CD8-positive, alpha-beta memory T cell (primary cell): ENCODE measurements around the gene TCHP. TPM values are rescaled to one million over a fixed set of nuclear protein-coding genes. Genes with fewer than 3 reads are reported as not detected.
"Not testable (repeated sequence)": the region's sequence is repeated elsewhere in the genome, so short reads cannot be mapped to it uniquely, and the experiment has no call there.

ENCODE experiments used
- CTCF ChIA-PET: fragments of 350-600 bp; sonication (Branson Sonifier 250); formaldehyde crosslinking; loops from one replicate; lab custom pipeline; 2021; ENCODE audit warnings: antibody characterized with exemption; lab: Charles Lee
- POLR2A ChIA-PET: fragments of 350-600 bp; sonication (Branson Sonifier 250); formaldehyde crosslinking; loops from one replicate; lab custom pipeline; 2021; ENCODE audit warnings: antibody characterized with exemption; lab: Charles Lee
- DNase-seq, 5 donors: peaks; one replicate each; pipeline versions ENCODE4 v3.0.0 to v3.0.0-alpha.2; 2020 to 2022; ENCODE audit warnings: mixed read lengths in 1 of 5
- H3K27ac ChIP-seq: one replicate; pipeline ENCODE4 v1.7.0; 2013; ENCODE audit warnings: low read depth, mild to moderate bottlenecking, low read length, moderate library complexity
- H3K27me3 ChIP-seq: 2 replicates; pipeline ENCODE4 v1.7.0; 2013; ENCODE audit warnings: low read length, mild to moderate bottlenecking; ENCODE audit not compliant: insufficient read depth, poor library complexity, severe bottlenecking
- H3K36me3 ChIP-seq: 2 replicates; pipeline ENCODE4 v1.7.0; 2013; ENCODE audit warnings: mild to moderate bottlenecking, low read length, moderate library complexity; ENCODE audit not compliant: insufficient read depth
- H3K4me1 ChIP-seq: 2 replicates; pipeline ENCODE4 v1.7.0; 2013; ENCODE audit warnings: mild to moderate bottlenecking, low read length, moderate library complexity; ENCODE audit not compliant: insufficient read depth
- H3K4me3 ChIP-seq: 2 replicates; pipeline ENCODE4 v1.7.0; 2013; ENCODE audit warnings: mild to moderate bottlenecking, low read length
- H3K9me3 ChIP-seq: 2 replicates; pipeline ENCODE4 v1.7.0; 2013; ENCODE audit warnings: mild to moderate bottlenecking, low read length
- H3K27ac Mint-ChIP-seq, 8 donors: one replicate each; pipeline ENCODE4 v1.8.0; 2020 to 2021; ENCODE audit warnings: mixed read lengths in 8 of 8, mild to moderate bottlenecking in 6 of 8, inconsistent platforms in 3 of 8, moderate library complexity in 3 of 8
- H3K27me3 Mint-ChIP-seq, 2 donors: one replicate each; pipeline ENCODE4 v1.8.0; 2020 to 2021; ENCODE audit warnings: mixed read lengths in 2 of 2, mild to moderate bottlenecking in 1 of 2, moderate library complexity in 1 of 2
- H3K36me3 Mint-ChIP-seq, 3 donors: one replicate each; pipeline ENCODE4 v1.8.0; 2020 to 2021; ENCODE audit warnings: mixed read lengths in 3 of 3, inconsistent platforms in 1 of 3, mild to moderate bottlenecking in 1 of 3
- H3K4me1 Mint-ChIP-seq, 3 donors: one replicate each; pipeline ENCODE4 v1.8.0; 2020 to 2021; ENCODE audit warnings: mixed read lengths in 3 of 3, inconsistent platforms in 1 of 3, mild to moderate bottlenecking in 1 of 3
- H3K4me3 Mint-ChIP-seq, 7 donors: one replicate each; pipeline ENCODE4 v1.8.0; 2020 to 2021; ENCODE audit warnings: mixed read lengths in 7 of 7, mild to moderate bottlenecking in 6 of 7, moderate library complexity in 4 of 7, inconsistent platforms in 2 of 7
- H3K9me3 Mint-ChIP-seq, 5 donors: one replicate each; pipeline ENCODE4 v1.8.0; 2020 to 2022; ENCODE audit warnings: mixed read lengths in 5 of 5, mild to moderate bottlenecking in 3 of 5, moderate library complexity in 2 of 5, inconsistent platforms in 1 of 5
- polyA plus RNA-seq: library from polyadenylated mRNA; unstranded; fragments of 300-500 nt; fragmentation: Illumina TruSeq; gene quantifications from one replicate; pipeline ENCODE4 v1.2.3, GENCODE V29; 2021
- total RNA-seq, 2 experiments: library from RNA; stranded (reverse); gene quantifications; one replicate each; pipeline ENCODE4 v1.2.3, GENCODE V29; 2021

TCHP gene
- total and polyA plus RNA-seq, 3 experiments from 2014 or later = 18.6 to 28.3 (median 27.7) TPM

GRCh38 chr12:109862491-109862890, 37.6 kb upstream of the TCHP start:
- H3K36me3 ChIP-seq = peaks cover 11% of the 10 kb centered on the region
- Mint-ChIP-seq H3K27ac (peak overlapping the region in 2 of 8 donors; percentile 33 to 58), H3K36me3 (peaks cover 0 to 27% (median 6%) of the 10 kb centered on the region in 3 donors), H3K4me1 (peaks cover 27 to 48% (median 41%) of the 10 kb centered on the region in 3 donors)
- peaks cover 14% of the 10 kb centered on the region for H3K4me1 ChIP-seq
- H3K9me3 ChIP-seq, H3K27me3 ChIP-seq, H3K27me3 Mint-ChIP-seq, POLR2A ChIA-PET, DNase-seq, H3K27ac ChIP-seq, H3K9me3 Mint-ChIP-seq, H3K4me3 Mint-ChIP-seq, H3K4me3 ChIP-seq: not testable (repeated sequence)
- CTCF ChIA-PET = interaction anchor here (1.3 to 1.8 kb wide), 3 partner anchors 8 to 17 kb away, joined by 3 to 8 read pairs (median 6); no protein-coding TSS in a partner anchor

DNA sequence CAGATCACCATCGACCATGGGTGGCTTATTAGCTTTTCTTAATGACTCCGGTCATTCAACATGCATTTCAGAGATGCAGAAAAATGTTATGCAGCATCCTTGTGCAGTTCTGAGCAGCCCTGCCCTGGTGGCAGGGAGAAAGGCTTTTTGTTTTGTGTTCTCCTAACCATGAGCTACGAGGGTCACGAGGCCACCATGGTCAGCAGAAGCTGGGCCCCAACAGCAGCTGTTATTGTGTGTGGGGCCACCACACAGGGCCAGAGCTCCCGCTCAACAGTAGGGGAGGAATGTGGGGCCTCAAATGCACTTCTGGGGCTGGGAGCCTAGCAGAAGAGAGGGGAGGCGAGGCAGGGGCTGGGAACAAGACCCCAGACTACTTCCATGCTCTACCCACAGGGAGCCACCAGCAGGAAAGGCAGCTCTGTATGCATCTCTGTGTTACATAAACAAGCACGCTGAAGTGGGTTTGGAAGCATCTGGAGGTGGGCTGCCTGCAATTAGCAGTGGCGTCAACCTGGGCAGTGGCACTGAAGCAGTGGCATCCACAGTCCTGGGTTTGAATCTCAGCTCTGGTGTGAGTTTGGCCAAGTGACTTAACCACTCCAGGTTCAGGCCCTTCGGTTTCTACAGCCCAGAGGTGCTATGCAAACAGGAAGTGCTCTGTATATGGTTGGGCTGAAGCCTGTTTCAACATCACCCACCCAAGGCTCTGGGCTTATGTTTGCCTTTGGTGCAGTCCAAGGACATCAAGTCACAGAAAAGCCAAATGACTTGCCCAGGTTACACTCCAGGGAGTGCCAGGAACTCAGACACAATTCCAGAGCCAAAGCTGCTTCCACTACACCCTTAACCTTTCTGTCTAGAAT, 36.0 kb upstream of the TCHP start:
- Mint-ChIP-seq H3K4me1 (peaks cover 27 to 45% (median 42%) of the 10 kb centered on the region in 3 donors), H3K27me3 (peaks cover 0 to 1% of the 10 kb centered on the region in 2 donors), H3K4me3 (peak overlapping the region in 6 of 7 donors; percentile 29 to 79 (median 54)), H3K27ac (peak overlapping the region; percentile 74 to 96 (median 90)), H3K36me3 (peaks cover 0 to 16% (median 4%) of the 10 kb centered on the region in 3 donors), H3K9me3 (no peaks in the 10 kb centered on the region)
- POLR2A ChIA-PET = no interaction called here
- Histone ChIP-seq H3K4me1 (peaks cover 14% of the 10 kb centered on the region), H3K36me3 (peaks cover 3% of the 10 kb centered on the region), H3K4me3 (no peak overlapping the region), H3K9me3 (no peaks in the 10 kb centered on the region), H3K27me3 (no peaks in the 10 kb centered on the region), H3K27ac (no peak overlapping the region)
- CTCF ChIA-PET = interaction anchor here (0.8 to 1.8 kb wide), 6 partner anchors 9 to 59 kb away, joined by 3 to 8 read pairs (median 4); partner anchors contain the start of gene TCHP
- peak in 1 of 5 donors; percentile 13 for DNase-seq

- H3K36me3 Mint-ChIP-seq = peaks cover 0 to 16% (median 4%) of the 10 kb centered on the region in 3 donors
- H3K4me3 Mint-ChIP-seq = no peak overlapping the region
- H3K27ac Mint-ChIP-seq = peak overlapping the region in 7 of 8 donors; percentile 57 to 93 (median 87)
- ChIA-PET CTCF (interaction anchor here (1.6 kb wide), 1 partner anchor 20 kb away, joined by 6 read pairs; no protein-coding TSS in a partner anchor), POLR2A (no interaction called here)
- peaks cover 27 to 45% (median 42%) of the 10 kb centered on the region in 3 donors for H3K4me1 Mint-ChIP-seq
- H3K9me3 Mint-ChIP-seq = no peaks in the 10 kb centered on the region
- peaks cover 3% of the 10 kb centered on the region for H3K36me3 ChIP-seq
- no peak overlapping the region for H3K4me3 ChIP-seq
- H3K27me3 ChIP-seq = no peaks in the 10 kb centered on the region
- H3K9me3 ChIP-seq = no peaks in the 10 kb centered on the region
- H3K4me1 ChIP-seq = peaks cover 14% of the 10 kb centered on the region
- DNase-seq = no peak
- H3K27ac ChIP-seq = no peak overlapping the region
- peaks cover 0 to 1% of the 10 kb centered on the region in 2 donors for H3K27me3 Mint-ChIP-seq
Observed at GRCh38 chr12:109864916-109865315, 35.2 kb upstream of the TCHP start.

DNA sequence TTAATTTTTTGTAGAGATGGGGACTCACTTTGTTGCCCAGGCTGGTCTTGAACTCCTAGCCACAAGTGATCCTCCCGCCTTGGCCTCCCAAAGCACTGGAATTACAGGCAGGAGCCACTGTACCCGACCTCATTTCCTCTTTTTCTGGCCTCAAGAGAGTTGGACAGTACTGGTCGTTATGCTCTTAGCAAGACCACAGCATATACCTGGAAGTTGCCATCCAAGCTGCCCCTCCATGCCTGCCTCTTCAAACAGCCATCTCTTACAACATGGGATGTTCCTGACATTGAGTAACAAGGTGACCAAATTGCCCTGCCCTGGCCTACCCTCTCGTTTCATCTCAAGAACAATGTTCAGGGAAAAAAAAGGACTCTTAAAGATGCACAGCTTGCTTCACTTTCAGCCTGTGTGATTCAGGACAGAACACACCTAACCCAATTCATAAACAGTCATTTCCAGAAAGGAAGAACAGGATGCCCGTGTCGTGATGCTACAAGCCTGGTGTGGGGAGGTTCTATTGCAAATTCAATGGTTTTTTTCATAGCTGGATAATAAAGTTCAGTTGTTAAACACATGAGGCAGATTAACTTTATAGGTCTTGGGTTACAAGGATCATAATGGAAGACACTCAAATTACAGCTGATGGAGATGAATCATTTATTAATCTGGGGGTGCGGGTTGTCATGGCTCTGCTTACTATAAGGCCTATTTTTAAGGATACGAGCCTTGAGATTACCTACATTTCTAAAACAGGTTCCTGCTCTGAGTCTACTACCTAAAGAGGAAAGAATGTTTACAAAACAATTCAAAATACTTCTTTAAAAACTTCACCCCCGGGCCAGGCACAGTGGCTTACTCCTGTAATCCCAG, 31.7 kb upstream of the TCHP start:
- Histone ChIP-seq H3K27ac (no peak overlapping the region), H3K4me3 (no peak overlapping the region), H3K4me1 (peaks cover 14% of the 10 kb centered on the region), H3K27me3 (no peaks in the 10 kb centered on the region), H3K9me3 (no peaks in the 10 kb centered on the region), H3K36me3 (no peaks in the 10 kb centered on the region)
- peaks cover 31 to 54% (median 45%) of the 10 kb centered on the region in 3 donors for H3K4me1 Mint-ChIP-seq
- POLR2A ChIA-PET = no interaction called here
- DNase-seq = no peak
- no peak overlapping the region for H3K4me3 Mint-ChIP-seq
- peaks cover 4 to 24% (median 12%) of the 10 kb centered on the region in 3 donors for H3K36me3 Mint-ChIP-seq
- H3K27ac Mint-ChIP-seq = peak overlapping the region in 5 of 8 donors; percentile 6 to 55 (median 20)
- CTCF ChIA-PET = interaction anchor here (0.8 to 1.4 kb wide), 3 partner anchors 23 to 63 kb away, joined by 3 read pairs; no protein-coding TSS in a partner anchor
- H3K9me3 Mint-ChIP-seq = no peaks in the 10 kb centered on the region
- H3K27me3 Mint-ChIP-seq = peaks cover 0 to 1% of the 10 kb centered on the region in 2 donors

- Mint-ChIP-seq H3K27me3 (no peaks in the 10 kb centered on the region), H3K36me3 (peaks cover 4 to 34% (median 12%) of the 10 kb centered on the region in 3 donors), H3K9me3 (no peaks in the 10 kb centered on the region), H3K4me1 (peaks cover 23 to 47% (median 42%) of the 10 kb centered on the region in 3 donors), H3K4me3 (no peak overlapping the region), H3K27ac (peak overlapping the region in 3 of 8 donors; percentile 9 to 21 (median 20))
- Histone ChIP-seq H3K4me1 (no peaks in the 10 kb centered on the region), H3K36me3 (no peaks in the 10 kb centered on the region), H3K4me3 (no peak overlapping the region), H3K9me3 (no peaks in the 10 kb centered on the region), H3K27me3 (no peaks in the 10 kb centered on the region), H3K27ac (no peak overlapping the region)
- DNase-seq = no peak
- ChIA-PET POLR2A (interaction anchor here (0.7 kb wide), 1 partner anchor 454 kb away, joined by 6 read pairs; no protein-coding TSS in a partner anchor), CTCF (no interaction called here)
Observed at GRCh38 chr12:109870648-109871047, 29.4 kb upstream of the TCHP start.

DNA sequence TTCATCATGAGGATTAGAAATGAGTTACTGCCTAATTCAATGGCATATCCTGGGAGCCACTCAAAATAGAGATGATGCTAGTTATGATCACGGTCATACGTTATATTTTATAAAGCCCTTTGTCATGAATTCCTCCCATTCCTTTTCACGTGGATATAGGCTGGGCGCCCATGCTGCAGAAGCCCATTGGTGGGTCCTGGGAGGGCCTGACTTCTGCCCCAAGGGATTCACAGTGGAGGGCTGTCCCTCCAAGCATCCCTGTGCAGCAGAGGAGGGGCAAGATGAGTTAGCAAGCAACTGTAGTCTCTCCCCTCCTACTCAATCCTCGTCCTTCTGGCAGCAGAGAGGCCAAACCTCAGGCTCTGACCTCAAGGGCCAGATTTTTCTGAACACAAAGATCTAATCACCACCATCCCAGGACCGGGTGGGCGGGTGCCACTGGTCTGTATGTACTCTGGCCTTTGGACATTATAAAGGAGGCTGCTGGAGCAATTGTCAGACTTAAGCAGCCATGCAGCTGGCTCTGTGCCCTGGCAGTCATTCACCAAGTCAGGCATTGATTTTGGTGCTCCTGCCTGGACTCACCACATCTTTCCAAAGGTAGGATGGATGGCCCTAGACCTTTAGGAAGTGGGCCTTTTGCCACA, 28.3 kb upstream of the TCHP start:
- H3K27ac Mint-ChIP-seq = peak overlapping the region in 2 of 8 donors; percentile 4 to 57

DNA sequence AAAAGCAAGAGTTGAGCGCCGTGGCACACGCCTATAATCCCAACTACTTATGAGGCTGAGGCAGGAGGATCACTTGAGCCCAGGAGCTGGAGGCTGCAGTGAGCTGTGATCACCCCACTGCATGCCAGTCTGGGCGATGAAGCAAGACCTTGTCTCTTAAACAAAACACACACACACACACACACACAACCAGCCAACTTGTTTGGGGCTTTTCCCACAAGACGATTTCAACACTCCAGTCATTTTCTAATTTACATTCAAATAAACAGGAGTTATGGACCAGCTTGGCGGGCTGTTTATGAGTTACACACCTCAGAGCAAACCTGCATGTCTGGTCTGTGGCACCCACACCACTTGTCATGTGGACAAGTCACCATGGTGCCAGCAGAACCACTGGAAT, 26.4 kb upstream of the TCHP start:
- no peak for DNase-seq
- Mint-ChIP-seq H3K27ac (peak overlapping the region in 1 of 8 donors; percentile 23), H3K9me3 (no peaks in the 10 kb centered on the region), H3K27me3 (no peaks in the 10 kb centered on the region), H3K4me1 (peaks cover 38 to 61% (median 55%) of the 10 kb centered on the region in 3 donors), H3K4me3 (no peak overlapping the region), H3K36me3 (peaks cover 4 to 33% (median 8%) of the 10 kb centered on the region in 3 donors)
- H3K27me3 ChIP-seq = no peaks in the 10 kb centered on the region
- H3K4me3 ChIP-seq = no peak overlapping the region
- ChIA-PET CTCF (interaction anchor here (1.1 to 1.4 kb wide), 2 partner anchors 11 to 20 kb away, joined by 3 to 5 read pairs; no protein-coding TSS in a partner anchor), POLR2A (interaction anchor here (0.7 kb wide), 1 partner anchor 20 kb away, joined by 12 read pairs; no protein-coding TSS in a partner anchor)
- peaks cover 10% of the 10 kb centered on the region for H3K4me1 ChIP-seq
- no peaks in the 10 kb centered on the region for H3K9me3 ChIP-seq
- H3K27ac ChIP-seq = no peak overlapping the region
- H3K36me3 ChIP-seq = no peaks in the 10 kb centered on the region

More for the DNA sequence above, 28.3 kb upstream of the TCHP start:
- DNase-seq = no peak
- Histone ChIP-seq H3K9me3 (no peaks in the 10 kb centered on the region), H3K36me3 (no peaks in the 10 kb centered on the region), H3K27me3 (no peaks in the 10 kb centered on the region), H3K27ac (no peak overlapping the region), H3K4me1 (no peaks in the 10 kb centered on the region), H3K4me3 (no peak overlapping the region)
- Mint-ChIP-seq H3K4me1 (peaks cover 27 to 48% (median 41%) of the 10 kb centered on the region in 3 donors), H3K27me3 (no peaks in the 10 kb centered on the region), H3K9me3 (no peaks in the 10 kb centered on the region), H3K4me3 (no peak overlapping the region), H3K36me3 (peaks cover 4 to 34% (median 12%) of the 10 kb centered on the region in 3 donors)
- POLR2A ChIA-PET = no interaction called here
- CTCF ChIA-PET = interaction anchor here (0.6 kb wide), 1 partner anchor 18 kb away, joined by 4 read pairs; no protein-coding TSS in a partner anchor
